ENCODE data around the gene NRTN.
"Not testable (repeated sequence)": the region's sequence is repeated elsewhere in the genome, so short reads cannot be mapped to it uniquely, and the experiment has no call there.

NRTN gene, protein sequence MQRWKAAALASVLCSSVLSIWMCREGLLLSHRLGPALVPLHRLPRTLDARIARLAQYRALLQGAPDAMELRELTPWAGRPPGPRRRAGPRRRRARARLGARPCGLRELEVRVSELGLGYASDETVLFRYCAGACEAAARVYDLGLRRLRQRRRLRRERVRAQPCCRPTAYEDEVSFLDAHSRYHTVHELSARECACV

GRCh38 chr19:5804516-5805461, at the start of gene NRTN:
Gene NRTN (plus strand): TSS chr19:5805067. CDS start chr19:5824166, 19,099 bp downstream.
- no peak for DNase-seq

- no peak for DNase-seq
Measured at GRCh38 chr19:5762608-5763217, 42.2 kb upstream of the NRTN start.

GRCh38 chr19:5765220-5765619, 39.6 kb upstream of the NRTN start:
- no peak for DNase-seq

DNA sequence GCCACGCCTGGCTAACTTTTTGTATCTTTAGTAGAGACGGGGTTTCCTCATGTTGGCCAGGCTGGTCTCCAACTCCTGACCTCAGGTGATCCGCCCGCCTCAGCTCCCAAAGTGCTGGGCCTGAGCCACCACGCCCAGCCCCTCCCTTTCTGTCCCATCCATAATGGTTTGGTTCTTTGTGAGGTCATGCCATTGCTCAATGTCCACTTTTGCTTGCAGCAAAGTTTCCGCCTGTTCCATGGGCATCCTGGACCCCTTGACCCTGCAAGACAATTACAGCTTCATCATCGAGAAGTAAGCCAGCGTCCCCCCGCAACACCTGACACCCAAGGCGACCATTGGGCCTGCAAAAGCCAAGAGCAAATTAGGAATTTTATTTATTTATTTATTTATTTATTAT, 36.9 kb upstream of the NRTN start:
- no peak for DNase-seq

- DNase-seq: no peak
Measured at GRCh38 chr19:5772416-5772815, 32.5 kb upstream of the NRTN start.

DNA sequence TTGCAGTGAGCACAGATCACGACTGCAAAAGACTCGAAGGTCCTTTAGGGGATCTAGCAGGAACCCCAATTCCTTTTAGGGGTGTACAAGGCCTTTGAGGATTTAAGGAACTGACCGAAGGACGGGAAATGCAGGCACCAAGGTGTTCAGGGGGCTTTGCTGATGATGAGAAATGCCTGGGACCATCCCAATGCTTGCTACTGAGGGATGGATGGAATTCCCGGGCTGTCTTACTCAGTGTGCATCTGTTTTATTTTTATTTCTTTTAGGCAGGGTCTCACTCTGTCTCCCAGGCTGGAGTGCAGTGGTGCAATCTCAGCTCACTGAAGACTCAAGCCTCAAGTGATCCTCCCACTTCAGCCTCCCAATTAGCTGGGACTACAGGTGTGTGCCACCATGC, 31.6 kb upstream of the NRTN start:
- no peak for DNase-seq

- DNase-seq: no peak
Measured at GRCh38 chr19:5774921-5775320, 29.9 kb upstream of the NRTN start.

DNA sequence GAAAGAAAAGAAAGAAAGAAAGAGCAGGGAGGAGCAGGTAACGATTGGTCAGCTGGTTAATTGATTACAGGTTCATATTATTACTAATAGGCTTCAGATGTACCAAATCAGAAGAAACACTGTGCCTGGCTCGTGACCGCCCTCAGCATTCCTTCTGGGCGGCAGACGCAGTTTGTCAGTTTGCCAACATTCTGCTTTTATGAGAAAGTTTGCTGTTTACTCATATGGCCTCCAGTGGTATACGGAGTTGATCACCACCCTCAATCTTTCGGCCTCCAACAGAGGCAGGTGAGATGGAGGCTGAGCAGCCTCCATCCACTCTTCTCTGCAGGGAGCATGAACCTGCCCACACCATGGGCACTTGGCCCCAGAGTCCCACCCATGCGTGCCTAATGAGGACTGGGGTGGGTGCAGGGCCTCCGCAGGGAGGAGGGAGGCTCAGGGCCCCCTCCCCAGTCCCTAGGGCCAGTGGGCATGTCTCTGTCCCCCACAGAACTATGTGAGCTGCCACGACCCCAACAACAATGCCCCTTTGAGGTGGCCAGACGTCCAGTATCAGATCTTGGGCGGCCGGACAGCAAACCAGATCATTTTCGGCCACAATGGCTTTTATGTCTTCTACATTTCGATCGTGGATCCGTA, 29.1 kb upstream of the NRTN start:
- no peak for DNase-seq

GRCh38 chr19:5778402-5778801, 26.5 kb upstream of the NRTN start:
- DNase-seq: no peak

- DNase-seq: not testable (repeated sequence)
Measured at GRCh38 chr19:5780916-5781315, 24.0 kb upstream of the NRTN start.

GRCh38 chr19:5782322-5782721, 22.5 kb upstream of the NRTN start:
- DNase-seq: no peak

DNA sequence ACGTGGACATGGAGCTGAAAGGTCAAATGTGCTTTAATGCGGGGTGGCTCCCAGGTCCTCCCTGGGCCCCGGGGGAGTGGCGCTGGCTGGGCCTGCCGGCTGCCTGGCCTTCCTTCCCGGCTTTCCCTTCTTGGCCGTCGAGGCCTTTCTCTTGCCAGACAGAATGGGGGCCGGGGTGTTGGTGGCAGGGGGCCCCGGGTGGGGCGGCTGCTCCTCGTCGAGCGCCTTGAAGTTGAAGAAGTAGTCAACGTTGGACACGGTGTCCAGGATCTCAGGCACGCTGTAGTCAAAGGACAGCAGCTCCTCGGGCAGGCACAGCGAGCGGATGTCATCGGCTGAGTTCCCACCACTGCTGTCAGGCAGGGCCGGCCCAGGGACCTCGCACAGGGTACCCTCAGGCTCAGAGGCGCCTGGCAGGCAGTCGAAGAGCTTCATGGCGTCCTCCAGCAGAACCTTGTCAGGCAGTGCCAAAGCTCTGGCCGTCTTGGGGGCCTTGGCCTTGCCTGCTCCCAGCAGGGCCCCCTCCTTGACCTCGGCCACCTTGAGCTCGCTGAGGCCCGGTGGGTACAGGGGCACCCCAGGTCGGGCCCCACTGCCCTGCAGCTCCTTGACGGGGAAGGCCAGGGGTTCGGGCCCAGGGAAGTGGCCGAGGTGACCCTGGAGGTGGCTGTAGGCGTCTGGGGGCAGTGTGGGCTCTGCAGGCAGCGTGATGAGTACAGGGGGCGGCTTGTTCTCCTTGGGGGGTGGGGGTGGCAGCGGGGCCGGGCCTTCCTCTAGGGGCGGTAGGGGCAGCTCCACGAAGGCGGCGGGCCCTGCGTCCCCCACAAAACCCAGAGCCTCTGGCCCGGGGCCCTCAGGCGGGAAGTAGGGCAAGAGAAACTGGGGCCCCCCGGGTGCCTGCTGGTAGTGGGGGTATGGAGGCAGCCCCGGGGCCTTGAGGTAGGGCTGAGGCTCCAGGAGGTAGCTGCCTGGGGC, 21.6 kb upstream of the NRTN start:
- DNase-seq: no peak

DNA sequence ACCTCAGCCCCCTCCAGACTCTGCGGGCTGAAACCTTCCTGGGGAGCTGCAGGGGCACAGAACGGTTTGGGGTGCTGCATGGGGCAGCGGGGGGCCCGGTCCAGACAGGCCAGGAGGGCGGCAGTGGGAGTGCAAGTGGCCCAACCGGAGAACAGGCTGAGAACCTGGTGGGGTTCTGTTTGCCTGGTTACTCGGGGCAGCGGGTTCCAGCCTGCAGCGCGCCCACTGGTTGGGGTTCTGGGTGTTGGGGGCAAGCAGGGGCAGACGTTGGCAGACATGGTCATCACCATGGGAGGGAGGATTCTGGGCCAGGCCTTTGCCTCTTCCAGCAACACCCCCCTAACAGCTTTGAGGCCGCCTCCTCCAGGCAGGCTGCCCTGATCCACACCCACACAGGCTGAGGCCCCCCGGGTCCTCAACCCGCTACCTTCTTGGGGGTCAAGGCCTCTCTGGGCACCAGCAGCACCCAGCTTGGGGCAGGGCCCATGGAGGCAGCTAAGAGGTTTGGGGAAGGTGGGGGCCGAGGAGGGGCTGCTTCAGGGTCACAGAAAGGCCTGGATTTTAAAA, 20.2 kb upstream of the NRTN start, which contains the start of gene PRR22:
Gene PRR22, minus strand, starts transcription at position 166 of the 567 bp plus-strand sequence. Its CDS starts 86 bp downstream, at position 80.
- no peak for DNase-seq

- no peak for DNase-seq
Measured at GRCh38 chr19:5785423-5785822, 19.4 kb upstream of the NRTN start.

DNA sequence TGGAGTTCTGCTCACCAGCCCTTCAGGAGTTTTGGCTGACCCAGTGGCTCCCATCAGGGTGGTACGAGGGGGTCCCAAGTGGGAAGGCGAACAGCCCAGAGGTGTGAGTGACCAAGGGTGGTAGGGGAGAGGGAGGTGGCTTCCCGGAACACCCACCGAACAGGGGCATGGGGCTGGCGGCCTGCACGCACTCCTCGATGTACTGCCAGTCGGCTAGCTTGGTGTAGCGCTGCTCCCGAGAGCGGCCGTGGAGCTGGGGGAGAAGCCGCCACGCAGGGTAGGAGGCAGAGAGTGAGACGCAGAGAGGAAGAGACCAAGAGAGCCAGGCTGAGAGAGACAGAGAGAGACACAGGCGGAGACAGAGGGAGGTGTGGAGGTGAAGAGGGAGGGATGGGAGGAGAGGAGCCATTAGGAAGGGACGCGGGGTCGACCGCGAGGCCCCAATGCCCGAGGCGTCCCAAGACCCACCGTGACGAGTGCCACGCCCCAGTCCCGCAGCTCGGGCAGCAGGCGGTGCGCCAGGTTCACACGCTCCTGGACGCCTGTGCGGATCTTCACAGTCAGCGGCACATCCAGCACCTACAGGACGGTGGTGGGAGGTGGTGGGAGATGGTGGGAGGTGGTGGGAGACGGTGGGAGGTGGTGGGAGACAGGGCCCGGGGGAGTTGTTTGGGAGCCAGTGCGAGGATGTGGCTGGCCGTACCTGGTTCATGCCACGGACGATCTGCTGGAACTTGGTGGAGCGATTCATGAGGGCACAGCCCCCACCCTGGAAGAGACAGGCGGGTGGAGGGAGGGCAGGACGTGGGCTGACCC, 18.1 kb upstream of the NRTN start:
- no peak for DNase-seq

DNA sequence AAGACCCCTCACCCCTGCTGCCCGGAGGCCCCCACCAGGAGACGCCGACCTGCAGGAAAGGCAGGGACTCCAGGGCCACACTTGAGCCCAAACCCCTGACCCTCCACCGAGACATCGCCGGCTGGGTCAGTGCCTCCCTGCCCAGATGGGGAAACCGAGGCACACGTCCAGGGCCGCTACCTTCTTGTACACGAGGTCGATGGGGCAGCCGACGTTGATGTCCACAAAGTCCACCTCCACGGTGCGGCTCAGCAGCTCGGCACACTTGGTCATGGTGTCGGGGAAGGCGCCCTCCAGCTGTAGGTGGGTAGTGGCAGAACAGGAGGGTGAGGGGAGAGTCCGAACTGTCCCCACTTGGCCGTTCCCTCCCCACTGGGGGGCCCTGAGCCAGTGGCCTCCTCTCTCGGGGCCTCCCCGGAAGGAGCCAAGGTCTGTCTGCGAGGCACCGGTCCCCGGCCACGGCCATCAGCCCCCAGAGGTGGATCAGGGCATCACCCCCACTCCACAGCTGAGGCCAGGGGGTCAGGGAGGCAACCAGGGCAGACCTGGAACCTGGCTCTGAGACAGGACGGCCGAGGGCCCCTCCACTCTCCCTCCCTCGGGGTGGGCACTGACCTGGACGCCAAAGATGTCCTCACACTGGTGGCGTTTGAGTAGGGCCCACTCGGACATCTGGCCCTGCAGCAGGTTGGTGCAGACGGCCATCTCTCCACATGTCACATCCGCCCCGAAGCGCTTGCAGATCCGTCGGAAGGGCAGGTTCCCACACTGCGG, 17.3 kb upstream of the NRTN start:
- no peak for DNase-seq

DNA sequence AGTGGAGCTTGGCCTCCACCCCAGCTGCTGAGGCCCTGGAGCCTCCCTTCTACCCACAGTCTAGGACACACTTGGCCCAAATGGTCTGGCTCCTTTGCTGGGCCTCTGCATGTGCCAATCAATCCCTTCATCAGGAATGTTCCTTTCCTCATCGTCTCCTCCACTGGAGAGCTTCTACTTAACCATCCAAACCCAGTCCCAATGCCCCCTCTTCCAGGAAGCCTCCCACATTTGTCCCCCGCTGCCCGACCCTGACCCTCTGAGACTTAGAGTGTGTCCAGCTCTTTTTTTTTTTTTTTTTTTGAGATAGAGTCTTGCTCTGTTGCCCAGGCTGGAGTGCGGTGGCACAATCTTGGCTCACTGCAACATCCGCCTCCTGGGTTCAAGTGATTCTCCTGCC, 16.4 kb upstream of the NRTN start:
- DNase-seq: no peak

DNA sequence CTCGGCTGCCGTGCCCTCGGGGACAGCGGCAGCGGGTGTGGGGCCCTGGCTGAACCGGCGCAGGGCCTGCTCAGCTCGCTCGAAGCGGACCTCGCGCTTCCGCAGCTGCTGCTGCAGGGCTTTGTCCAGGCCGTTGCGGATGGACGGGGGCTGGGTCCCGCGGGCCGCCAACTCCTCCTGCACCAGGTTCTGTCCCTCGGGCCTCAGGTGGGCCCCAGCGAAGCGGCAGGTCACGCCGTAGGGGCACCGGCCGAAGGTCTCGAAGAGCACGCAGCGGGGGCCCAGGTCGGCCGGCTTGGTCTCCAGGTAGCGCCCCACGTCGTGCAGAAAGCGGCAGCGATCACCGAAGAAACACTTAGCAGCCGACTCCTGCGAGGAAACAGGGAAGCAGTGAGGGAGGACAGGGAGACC, 15.5 kb upstream of the NRTN start:
- DNase-seq: no peak

DNA sequence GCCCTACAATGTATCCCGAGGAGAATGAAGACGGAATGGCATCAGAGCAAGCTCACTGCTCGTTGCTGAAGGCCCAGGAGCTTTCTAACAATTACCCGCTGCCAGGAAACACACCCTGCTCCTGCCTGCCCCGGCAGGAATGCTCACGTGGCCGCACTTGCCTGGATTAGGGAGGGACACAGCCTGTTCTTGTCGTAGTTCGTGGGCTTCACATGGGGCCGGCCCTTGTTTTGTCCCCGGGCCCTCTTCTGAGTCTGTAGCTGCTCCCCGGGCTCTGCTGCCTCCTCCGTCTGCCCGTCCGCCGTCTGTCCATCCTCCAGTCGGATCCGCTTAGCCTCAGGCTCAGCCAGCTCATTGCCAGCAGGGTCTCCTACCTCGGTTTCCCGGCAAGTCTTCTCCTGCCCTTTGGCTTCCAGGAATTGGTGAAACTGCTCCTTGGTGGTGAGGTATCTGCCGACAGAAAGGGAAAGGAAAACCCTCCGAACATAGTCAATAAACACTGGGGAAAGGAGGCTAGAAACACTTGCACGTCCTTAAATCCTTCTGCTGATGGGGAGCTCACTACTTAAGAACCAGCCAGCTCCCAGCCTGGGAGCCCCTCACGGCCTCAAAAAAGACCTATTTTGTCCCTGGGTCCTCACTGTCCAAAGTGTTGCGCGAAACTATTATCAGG, 14.8 kb upstream of the NRTN start:
- DNase-seq: no peak
